22Rv1 (cell line): ENCODE results near the gene P2RX2.

Experiments used
- ZFX ChIP-seq: fragments of 450-650 bp; IDR thresholded peaks from 2 replicates; pipeline ENCODE4 v1.6.1; 2017; ENCODE audit warnings: antibody characterized with exemption, borderline replicate concordance
- TF ChIP-seq, protein P1 (sequence below): fragments of 450-650 bp; IDR thresholded peaks from 2 replicates; pipeline ENCODE4 v1.5.1; 2017; ENCODE audit warnings: mild to moderate bottlenecking

DNA sequence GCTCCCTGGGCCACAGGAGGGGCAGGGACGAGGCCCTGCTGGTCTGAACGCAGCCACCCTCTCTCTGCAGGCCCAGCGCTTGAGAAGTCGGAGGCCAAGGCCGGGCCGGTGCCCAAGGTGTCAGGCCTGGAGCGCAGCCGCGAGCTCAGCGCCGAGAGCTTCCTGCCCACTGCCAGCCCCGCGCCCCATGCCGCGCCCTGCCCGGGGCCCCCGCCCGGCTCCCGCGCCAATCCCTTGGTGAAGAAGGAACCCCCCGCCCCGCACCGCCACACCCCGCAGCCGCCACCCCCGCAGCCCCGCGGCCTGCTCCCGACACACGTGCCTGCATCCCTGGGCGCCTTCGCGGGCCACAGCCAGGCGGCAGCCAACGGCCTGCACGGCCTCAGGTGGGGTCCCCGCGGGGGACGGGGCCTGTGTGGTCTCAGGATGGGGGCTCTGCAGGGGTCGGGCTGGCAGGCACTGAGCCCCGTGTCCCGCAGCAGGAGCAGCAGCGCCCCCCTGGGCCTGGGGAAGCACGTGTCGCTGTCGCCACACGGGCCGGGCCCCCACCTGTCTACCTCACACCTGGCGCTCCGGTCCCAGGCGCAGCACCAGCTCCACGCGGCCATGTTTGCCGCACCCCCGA, 48.6 kb upstream of the P2RX2 start:
- TF ChIP-seq, protein P1, sequence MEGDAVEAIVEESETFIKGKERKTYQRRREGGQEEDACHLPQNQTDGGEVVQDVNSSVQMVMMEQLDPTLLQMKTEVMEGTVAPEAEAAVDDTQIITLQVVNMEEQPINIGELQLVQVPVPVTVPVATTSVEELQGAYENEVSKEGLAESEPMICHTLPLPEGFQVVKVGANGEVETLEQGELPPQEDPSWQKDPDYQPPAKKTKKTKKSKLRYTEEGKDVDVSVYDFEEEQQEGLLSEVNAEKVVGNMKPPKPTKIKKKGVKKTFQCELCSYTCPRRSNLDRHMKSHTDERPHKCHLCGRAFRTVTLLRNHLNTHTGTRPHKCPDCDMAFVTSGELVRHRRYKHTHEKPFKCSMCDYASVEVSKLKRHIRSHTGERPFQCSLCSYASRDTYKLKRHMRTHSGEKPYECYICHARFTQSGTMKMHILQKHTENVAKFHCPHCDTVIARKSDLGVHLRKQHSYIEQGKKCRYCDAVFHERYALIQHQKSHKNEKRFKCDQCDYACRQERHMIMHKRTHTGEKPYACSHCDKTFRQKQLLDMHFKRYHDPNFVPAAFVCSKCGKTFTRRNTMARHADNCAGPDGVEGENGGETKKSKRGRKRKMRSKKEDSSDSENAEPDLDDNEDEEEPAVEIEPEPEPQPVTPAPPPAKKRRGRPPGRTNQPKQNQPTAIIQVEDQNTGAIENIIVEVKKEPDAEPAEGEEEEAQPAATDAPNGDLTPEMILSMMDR: no peak
- no peak for TF ChIP-seq ZFX
